Breast epithelium (tissue), 3 donors: ENCODE results near the gene PLEK2.

Source experiments
- POLR2A ChIP-seq: fragments of 450-650 bp; IDR thresholded peaks from one replicate; pipeline ENCODE4 v1.6.1; 2016; ENCODE audit warnings: antibody characterized with exemption, mild to moderate bottlenecking, moderate library complexity
- POLR2AphosphoS5 ChIP-seq, 3 donors: sonication (generic); formaldehyde crosslinking; IDR thresholded peaks; one replicate each; pipeline ENCODE4 v1.6.1; 2017; ENCODE audit warnings: antibody characterized with exemption in 3 of 3
- TF ChIP-seq, protein P1 (sequence below), 3 donors: fragments of 450-650 bp; IDR thresholded peaks; one replicate each; pipeline ENCODE4 v1.5.1; 2016 to 2017; ENCODE audit warnings: antibody characterized with exemption in 3 of 3, mild to moderate bottlenecking in 3 of 3, moderate library complexity in 3 of 3

DNA sequence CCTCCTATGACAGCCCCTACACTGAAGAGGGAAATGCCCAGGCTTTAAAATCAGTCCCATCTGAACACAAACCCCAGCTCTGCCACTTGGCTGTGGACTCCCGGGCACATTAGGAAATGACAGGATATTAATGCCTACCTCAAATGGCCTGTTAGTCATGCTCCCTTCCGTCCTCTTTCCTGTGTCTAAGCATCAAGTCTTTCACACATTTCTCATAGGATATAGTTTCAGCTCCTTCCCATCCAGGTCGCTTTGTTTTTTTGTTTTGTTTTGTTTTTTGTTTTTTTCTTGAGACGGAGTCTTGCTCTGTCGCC, 16.1 kb downstream of the PLEK2 start:
- TF ChIP-seq, protein P1, sequence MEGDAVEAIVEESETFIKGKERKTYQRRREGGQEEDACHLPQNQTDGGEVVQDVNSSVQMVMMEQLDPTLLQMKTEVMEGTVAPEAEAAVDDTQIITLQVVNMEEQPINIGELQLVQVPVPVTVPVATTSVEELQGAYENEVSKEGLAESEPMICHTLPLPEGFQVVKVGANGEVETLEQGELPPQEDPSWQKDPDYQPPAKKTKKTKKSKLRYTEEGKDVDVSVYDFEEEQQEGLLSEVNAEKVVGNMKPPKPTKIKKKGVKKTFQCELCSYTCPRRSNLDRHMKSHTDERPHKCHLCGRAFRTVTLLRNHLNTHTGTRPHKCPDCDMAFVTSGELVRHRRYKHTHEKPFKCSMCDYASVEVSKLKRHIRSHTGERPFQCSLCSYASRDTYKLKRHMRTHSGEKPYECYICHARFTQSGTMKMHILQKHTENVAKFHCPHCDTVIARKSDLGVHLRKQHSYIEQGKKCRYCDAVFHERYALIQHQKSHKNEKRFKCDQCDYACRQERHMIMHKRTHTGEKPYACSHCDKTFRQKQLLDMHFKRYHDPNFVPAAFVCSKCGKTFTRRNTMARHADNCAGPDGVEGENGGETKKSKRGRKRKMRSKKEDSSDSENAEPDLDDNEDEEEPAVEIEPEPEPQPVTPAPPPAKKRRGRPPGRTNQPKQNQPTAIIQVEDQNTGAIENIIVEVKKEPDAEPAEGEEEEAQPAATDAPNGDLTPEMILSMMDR (IDR thresholded peaks at IDR 0.05) = no peak
- TF ChIP-seq POLR2AphosphoS5 (IDR thresholded peaks at IDR 0.05) = no peak
- no peak for TF ChIP-seq POLR2A
